Ovary (tissue), 3 donors: ENCODE data around the gene TNFRSF14.

Experiments
- EP300 ChIP-seq: sonication (generic); formaldehyde crosslinking; IDR thresholded peaks from one replicate; pipeline ENCODE4 v1.6.1; 2017; ENCODE audit warnings: antibody characterized with exemption
- TF ChIP-seq, protein P1 (sequence below), 3 donors: fragments of 450-650 bp in 2 of 3; fragments of 200-600 bp in 1 of 3; IDR thresholded peaks; one replicate each; pipeline versions ENCODE4 v1.5.1 to v1.8.0; 2016 to 2022; ENCODE audit warnings: antibody characterized with exemption in 3 of 3, mild to moderate bottlenecking in 1 of 3
- donor health status: DM: no; HTN: no; CAD: no.

DNA sequence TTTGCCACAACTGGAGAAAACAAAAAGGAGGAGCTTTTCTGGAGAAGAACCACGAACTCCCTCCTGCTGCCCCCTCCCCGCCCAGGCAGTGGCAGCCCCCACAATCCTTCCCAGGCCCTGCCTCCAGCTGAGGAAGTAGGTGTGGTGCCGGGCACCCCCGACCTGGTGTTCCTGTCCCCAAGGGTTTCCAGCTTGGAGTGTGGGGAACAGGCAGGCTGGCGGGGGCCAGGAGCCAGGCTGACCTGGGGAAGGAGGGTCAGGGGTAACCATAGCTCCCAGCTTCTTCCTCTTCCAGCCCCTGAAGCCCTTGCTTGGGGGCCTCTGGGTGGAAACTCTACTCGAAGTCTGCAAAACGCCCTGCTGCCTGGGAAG, 21.9 kb upstream of the TNFRSF14 start:
- TF ChIP-seq, protein P1, sequence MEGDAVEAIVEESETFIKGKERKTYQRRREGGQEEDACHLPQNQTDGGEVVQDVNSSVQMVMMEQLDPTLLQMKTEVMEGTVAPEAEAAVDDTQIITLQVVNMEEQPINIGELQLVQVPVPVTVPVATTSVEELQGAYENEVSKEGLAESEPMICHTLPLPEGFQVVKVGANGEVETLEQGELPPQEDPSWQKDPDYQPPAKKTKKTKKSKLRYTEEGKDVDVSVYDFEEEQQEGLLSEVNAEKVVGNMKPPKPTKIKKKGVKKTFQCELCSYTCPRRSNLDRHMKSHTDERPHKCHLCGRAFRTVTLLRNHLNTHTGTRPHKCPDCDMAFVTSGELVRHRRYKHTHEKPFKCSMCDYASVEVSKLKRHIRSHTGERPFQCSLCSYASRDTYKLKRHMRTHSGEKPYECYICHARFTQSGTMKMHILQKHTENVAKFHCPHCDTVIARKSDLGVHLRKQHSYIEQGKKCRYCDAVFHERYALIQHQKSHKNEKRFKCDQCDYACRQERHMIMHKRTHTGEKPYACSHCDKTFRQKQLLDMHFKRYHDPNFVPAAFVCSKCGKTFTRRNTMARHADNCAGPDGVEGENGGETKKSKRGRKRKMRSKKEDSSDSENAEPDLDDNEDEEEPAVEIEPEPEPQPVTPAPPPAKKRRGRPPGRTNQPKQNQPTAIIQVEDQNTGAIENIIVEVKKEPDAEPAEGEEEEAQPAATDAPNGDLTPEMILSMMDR (IDR thresholded peaks at IDR 0.05), result no peak
- no peak for TF ChIP-seq EP300
